HL-60 (cell line): ENCODE results near the gene NR3C2.

ENCODE experiments used
- GABPA ChIP-seq: IDR thresholded peaks from 2 replicates; pipeline ENCODE4 v1.6.1; 2012; ENCODE audit warnings: low read depth
- POLR2AphosphoS5 ChIP-seq: IDR thresholded peaks from 2 replicates; pipeline ENCODE4 v1.6.1; 2012; ENCODE audit warnings: low read depth
- SPI1 ChIP-seq: IDR thresholded peaks from 2 replicates; pipeline ENCODE4 v1.6.1; 2012; ENCODE audit warnings: low read depth, mild to moderate bottlenecking, borderline replicate concordance
- TF ChIP-seq, protein P1 (sequence below): IDR thresholded peaks from one replicate; pipeline ENCODE4 v1.5.1; 2011; ENCODE audit warnings: low read length, control low read depth, inconsistent platforms; ENCODE audit not compliant: insufficient read depth
- TF ChIP-seq, protein P2 (sequence below): IDR thresholded peaks from 2 replicates; pipeline ENCODE4 v1.6.1; 2012; ENCODE audit warnings: low read depth; ENCODE audit not compliant: insufficient replicate concordance

DNA sequence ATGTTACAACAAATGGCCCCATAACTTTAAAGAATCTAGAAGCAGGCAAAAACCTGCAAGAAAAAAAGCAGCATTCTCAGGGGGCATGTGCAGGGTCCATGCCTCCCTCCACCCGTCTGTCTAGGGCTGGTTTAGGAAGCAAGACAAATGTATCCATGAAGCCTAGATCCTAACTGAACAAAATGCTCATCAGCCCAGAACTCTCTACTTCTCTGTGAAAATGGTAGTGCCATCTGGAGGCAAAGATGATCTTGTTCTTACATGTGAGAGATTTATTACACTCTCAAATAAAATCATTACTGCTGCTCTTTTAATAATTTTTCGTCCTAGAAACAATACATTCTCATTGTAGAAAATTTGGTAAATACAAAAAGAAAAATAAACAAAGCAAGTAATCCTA lies 26.7 kb downstream of the NR3C2 start:
- TF ChIP-seq, protein P1, sequence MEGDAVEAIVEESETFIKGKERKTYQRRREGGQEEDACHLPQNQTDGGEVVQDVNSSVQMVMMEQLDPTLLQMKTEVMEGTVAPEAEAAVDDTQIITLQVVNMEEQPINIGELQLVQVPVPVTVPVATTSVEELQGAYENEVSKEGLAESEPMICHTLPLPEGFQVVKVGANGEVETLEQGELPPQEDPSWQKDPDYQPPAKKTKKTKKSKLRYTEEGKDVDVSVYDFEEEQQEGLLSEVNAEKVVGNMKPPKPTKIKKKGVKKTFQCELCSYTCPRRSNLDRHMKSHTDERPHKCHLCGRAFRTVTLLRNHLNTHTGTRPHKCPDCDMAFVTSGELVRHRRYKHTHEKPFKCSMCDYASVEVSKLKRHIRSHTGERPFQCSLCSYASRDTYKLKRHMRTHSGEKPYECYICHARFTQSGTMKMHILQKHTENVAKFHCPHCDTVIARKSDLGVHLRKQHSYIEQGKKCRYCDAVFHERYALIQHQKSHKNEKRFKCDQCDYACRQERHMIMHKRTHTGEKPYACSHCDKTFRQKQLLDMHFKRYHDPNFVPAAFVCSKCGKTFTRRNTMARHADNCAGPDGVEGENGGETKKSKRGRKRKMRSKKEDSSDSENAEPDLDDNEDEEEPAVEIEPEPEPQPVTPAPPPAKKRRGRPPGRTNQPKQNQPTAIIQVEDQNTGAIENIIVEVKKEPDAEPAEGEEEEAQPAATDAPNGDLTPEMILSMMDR: no peak
- TF ChIP-seq POLR2AphosphoS5 (no peak), GABPA (no peak), SPI1 (no peak)
- TF ChIP-seq, protein P2, sequence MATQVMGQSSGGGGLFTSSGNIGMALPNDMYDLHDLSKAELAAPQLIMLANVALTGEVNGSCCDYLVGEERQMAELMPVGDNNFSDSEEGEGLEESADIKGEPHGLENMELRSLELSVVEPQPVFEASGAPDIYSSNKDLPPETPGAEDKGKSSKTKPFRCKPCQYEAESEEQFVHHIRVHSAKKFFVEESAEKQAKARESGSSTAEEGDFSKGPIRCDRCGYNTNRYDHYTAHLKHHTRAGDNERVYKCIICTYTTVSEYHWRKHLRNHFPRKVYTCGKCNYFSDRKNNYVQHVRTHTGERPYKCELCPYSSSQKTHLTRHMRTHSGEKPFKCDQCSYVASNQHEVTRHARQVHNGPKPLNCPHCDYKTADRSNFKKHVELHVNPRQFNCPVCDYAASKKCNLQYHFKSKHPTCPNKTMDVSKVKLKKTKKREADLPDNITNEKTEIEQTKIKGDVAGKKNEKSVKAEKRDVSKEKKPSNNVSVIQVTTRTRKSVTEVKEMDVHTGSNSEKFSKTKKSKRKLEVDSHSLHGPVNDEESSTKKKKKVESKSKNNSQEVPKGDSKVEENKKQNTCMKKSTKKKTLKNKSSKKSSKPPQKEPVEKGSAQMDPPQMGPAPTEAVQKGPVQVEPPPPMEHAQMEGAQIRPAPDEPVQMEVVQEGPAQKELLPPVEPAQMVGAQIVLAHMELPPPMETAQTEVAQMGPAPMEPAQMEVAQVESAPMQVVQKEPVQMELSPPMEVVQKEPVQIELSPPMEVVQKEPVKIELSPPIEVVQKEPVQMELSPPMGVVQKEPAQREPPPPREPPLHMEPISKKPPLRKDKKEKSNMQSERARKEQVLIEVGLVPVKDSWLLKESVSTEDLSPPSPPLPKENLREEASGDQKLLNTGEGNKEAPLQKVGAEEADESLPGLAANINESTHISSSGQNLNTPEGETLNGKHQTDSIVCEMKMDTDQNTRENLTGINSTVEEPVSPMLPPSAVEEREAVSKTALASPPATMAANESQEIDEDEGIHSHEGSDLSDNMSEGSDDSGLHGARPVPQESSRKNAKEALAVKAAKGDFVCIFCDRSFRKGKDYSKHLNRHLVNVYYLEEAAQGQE: no peak
